ENCODE measurements around the gene PLCE1.
"Not testable (repeated sequence)": the region's sequence is repeated elsewhere in the genome, so short reads cannot be mapped to it uniquely, and the experiment has no call there.

Gene PLCE1

GRCh38 chr10:93963434-93963833 lies 30.3 kb upstream of the PLCE1 start:
- no peak overlapping the region for H3K9ac ChIP-seq (ENCODE audit: low read length in 5 of 5)
- no peaks in the 10 kb centered on the region for H3K36me3 ChIP-seq (ENCODE audit: control insufficient read depth in 5 of 5, insufficient read depth in 5 of 5, low read length in 5 of 5)
- H3K4me1 ChIP-seq (ENCODE audit: control insufficient read depth in 5 of 5, insufficient read depth in 5 of 5, low read length in 5 of 5): no peaks in the 10 kb centered on the region
- no peak overlapping the region for H3K4me3 ChIP-seq (ENCODE audit: low read depth in 1 of 5, low read length in 5 of 5)
- no peak overlapping the region for H3K27ac ChIP-seq (ENCODE audit: low read depth, low read length)
- H3K27me3 ChIP-seq (ENCODE audit: control insufficient read depth in 5 of 5, insufficient read depth in 4 of 5, low read length in 5 of 5): no peaks in the 10 kb centered on the region
- H3K9me3 ChIP-seq (ENCODE audit: control insufficient read depth in 5 of 5, low read length in 5 of 5): no peaks in the 10 kb centered on the region

GRCh38 chr10:93965911-93966310 lies 27.8 kb upstream of the PLCE1 start:
- H3K4me1 ChIP-seq (ENCODE audit: control insufficient read depth in 5 of 5, insufficient read depth in 5 of 5, low read length in 5 of 5): no peaks in the 10 kb centered on the region
- no peak overlapping the region for H3K9ac ChIP-seq (ENCODE audit: low read length in 5 of 5)
- H3K27ac ChIP-seq (ENCODE audit: low read depth, low read length): no peak overlapping the region
- H3K27me3 ChIP-seq (ENCODE audit: control insufficient read depth in 5 of 5, insufficient read depth in 4 of 5, low read length in 5 of 5): no peaks in the 10 kb centered on the region
- no peaks in the 10 kb centered on the region for H3K36me3 ChIP-seq (ENCODE audit: control insufficient read depth in 5 of 5, insufficient read depth in 5 of 5, low read length in 5 of 5)
- no peaks in the 10 kb centered on the region for H3K9me3 ChIP-seq (ENCODE audit: control insufficient read depth in 5 of 5, low read length in 5 of 5)
- no peak overlapping the region for H3K4me3 ChIP-seq (ENCODE audit: low read depth in 1 of 5, low read length in 5 of 5)

GRCh38 chr10:93967756-93968155 lies 26.0 kb upstream of the PLCE1 start:
- Histone ChIP-seq H3K9me3 (ENCODE audit: control insufficient read depth in 5 of 5, low read length in 5 of 5) (no peaks in the 10 kb centered on the region), H3K4me1 (ENCODE audit: control insufficient read depth in 5 of 5, insufficient read depth in 5 of 5, low read length in 5 of 5) (no peaks in the 10 kb centered on the region), H3K4me3 (ENCODE audit: low read depth in 1 of 5, low read length in 5 of 5) (no peak overlapping the region), H3K27me3 (ENCODE audit: control insufficient read depth in 5 of 5, insufficient read depth in 4 of 5, low read length in 5 of 5) (no peaks in the 10 kb centered on the region), H3K9ac (ENCODE audit: low read length in 5 of 5) (no peak overlapping the region), H3K27ac (ENCODE audit: low read depth, low read length) (no peak overlapping the region), H3K36me3 (ENCODE audit: control insufficient read depth in 5 of 5, insufficient read depth in 5 of 5, low read length in 5 of 5) (no peaks in the 10 kb centered on the region)

GRCh38 chr10:93968540-93968945 lies 25.2 kb upstream of the PLCE1 start:
- no peak overlapping the region for H3K4me3 ChIP-seq (ENCODE audit: low read depth in 1 of 5, low read length in 5 of 5)
- H3K9me3 ChIP-seq (ENCODE audit: control insufficient read depth in 5 of 5, low read length in 5 of 5): no peaks in the 10 kb centered on the region
- H3K27me3 ChIP-seq (ENCODE audit: control insufficient read depth in 5 of 5, insufficient read depth in 4 of 5, low read length in 5 of 5): no peaks in the 10 kb centered on the region
- H3K4me1 ChIP-seq (ENCODE audit: control insufficient read depth in 5 of 5, insufficient read depth in 5 of 5, low read length in 5 of 5): no peaks in the 10 kb centered on the region
- no peak overlapping the region for H3K27ac ChIP-seq (ENCODE audit: low read depth, low read length)
- no peaks in the 10 kb centered on the region for H3K36me3 ChIP-seq (ENCODE audit: control insufficient read depth in 5 of 5, insufficient read depth in 5 of 5, low read length in 5 of 5)
- H3K9ac ChIP-seq (ENCODE audit: low read length in 5 of 5): no peak overlapping the region

- not testable (repeated sequence) for H3K36me3 ChIP-seq (ENCODE audit: control insufficient read depth in 5 of 5, insufficient read depth in 5 of 5, low read length in 5 of 5); H3K27ac ChIP-seq (ENCODE audit: low read depth, low read length); H3K9ac ChIP-seq (ENCODE audit: low read length in 5 of 5); H3K9me3 ChIP-seq (ENCODE audit: control insufficient read depth in 5 of 5, low read length in 5 of 5); H3K4me1 ChIP-seq (ENCODE audit: control insufficient read depth in 5 of 5, insufficient read depth in 5 of 5, low read length in 5 of 5); H3K4me3 ChIP-seq (ENCODE audit: low read depth in 1 of 5, low read length in 5 of 5); H3K27me3 ChIP-seq (ENCODE audit: control insufficient read depth in 5 of 5, insufficient read depth in 4 of 5, low read length in 5 of 5)
Measured at GRCh38 chr10:93970433-93971010, 23.2 kb upstream of the PLCE1 start.

GRCh38 chr10:93973748-93974445 lies 19.8 kb upstream of the PLCE1 start:
- H3K27me3 ChIP-seq (ENCODE audit: control insufficient read depth in 5 of 5, insufficient read depth in 4 of 5, low read length in 5 of 5): no peaks in the 10 kb centered on the region
- H3K9me3 ChIP-seq (ENCODE audit: control insufficient read depth in 5 of 5, low read length in 5 of 5): no peaks in the 10 kb centered on the region
- H3K4me1 ChIP-seq (ENCODE audit: control insufficient read depth in 5 of 5, insufficient read depth in 5 of 5, low read length in 5 of 5): no peaks in the 10 kb centered on the region
- H3K4me3 ChIP-seq (ENCODE audit: low read depth in 1 of 5, low read length in 5 of 5): no peak overlapping the region
- H3K27ac ChIP-seq (ENCODE audit: low read depth, low read length): no peak overlapping the region
- no peaks in the 10 kb centered on the region for H3K36me3 ChIP-seq (ENCODE audit: control insufficient read depth in 5 of 5, insufficient read depth in 5 of 5, low read length in 5 of 5)
- H3K9ac ChIP-seq (ENCODE audit: low read length in 5 of 5): no peak overlapping the region

- no peaks in the 10 kb centered on the region for H3K4me1 ChIP-seq (ENCODE audit: control insufficient read depth in 5 of 5, insufficient read depth in 5 of 5, low read length in 5 of 5)
- no peak overlapping the region for H3K27ac ChIP-seq (ENCODE audit: low read depth, low read length)
- H3K36me3 ChIP-seq (ENCODE audit: control insufficient read depth in 5 of 5, insufficient read depth in 5 of 5, low read length in 5 of 5): no peaks in the 10 kb centered on the region
- H3K4me3 ChIP-seq (ENCODE audit: low read depth in 1 of 5, low read length in 5 of 5): no peak overlapping the region
- H3K27me3 ChIP-seq (ENCODE audit: control insufficient read depth in 5 of 5, insufficient read depth in 4 of 5, low read length in 5 of 5): no peaks in the 10 kb centered on the region
- no peak overlapping the region for H3K9ac ChIP-seq (ENCODE audit: low read length in 5 of 5)
- H3K9me3 ChIP-seq (ENCODE audit: control insufficient read depth in 5 of 5, low read length in 5 of 5): no peaks in the 10 kb centered on the region
Measured at GRCh38 chr10:93977442-93977841, 16.3 kb upstream of the PLCE1 start.

- Histone ChIP-seq H3K36me3 (ENCODE audit: control insufficient read depth in 5 of 5, insufficient read depth in 5 of 5, low read length in 5 of 5) (no peaks in the 10 kb centered on the region), H3K4me3 (ENCODE audit: low read depth in 1 of 5, low read length in 5 of 5) (no peak overlapping the region), H3K9ac (ENCODE audit: low read length in 5 of 5) (no peak overlapping the region), H3K27me3 (ENCODE audit: control insufficient read depth in 5 of 5, insufficient read depth in 4 of 5, low read length in 5 of 5) (no peaks in the 10 kb centered on the region), H3K4me1 (ENCODE audit: control insufficient read depth in 5 of 5, insufficient read depth in 5 of 5, low read length in 5 of 5) (peaks cover 0 to 3% (median 0%) of the 10 kb centered on the region in 5 donors), H3K9me3 (ENCODE audit: control insufficient read depth in 5 of 5, low read length in 5 of 5) (no peaks in the 10 kb centered on the region), H3K27ac (ENCODE audit: low read depth, low read length) (no peak overlapping the region)
Measured at GRCh38 chr10:93980486-93980885, 13.2 kb upstream of the PLCE1 start.

GRCh38 chr10:93991114-93991513 lies 2.6 kb upstream of the PLCE1 start:
- Histone ChIP-seq H3K4me1 (ENCODE audit: control insufficient read depth in 5 of 5, insufficient read depth in 5 of 5, low read length in 5 of 5) (peaks cover 0 to 36% (median 27%) of the 10 kb centered on the region in 5 donors), H3K4me3 (ENCODE audit: low read depth in 1 of 5, low read length in 5 of 5) (no peak overlapping the region), H3K9ac (ENCODE audit: low read length in 5 of 5) (no peak overlapping the region), H3K9me3 (ENCODE audit: control insufficient read depth in 5 of 5, low read length in 5 of 5) (no peaks in the 10 kb centered on the region), H3K36me3 (ENCODE audit: control insufficient read depth in 5 of 5, insufficient read depth in 5 of 5, low read length in 5 of 5) (no peaks in the 10 kb centered on the region), H3K27ac (ENCODE audit: low read depth, low read length) (no peak overlapping the region), H3K27me3 (ENCODE audit: control insufficient read depth in 5 of 5, insufficient read depth in 4 of 5, low read length in 5 of 5) (peaks cover 0 to 5% (median 2%) of the 10 kb centered on the region in 5 donors)

- peak overlapping the region in 2 of 5 donors; percentile 15 to 42 for H3K4me3 ChIP-seq (ENCODE audit: low read depth in 1 of 5, low read length in 5 of 5)
- H3K27ac ChIP-seq (ENCODE audit: low read depth, low read length): no peak overlapping the region
- H3K9ac ChIP-seq (ENCODE audit: low read length in 5 of 5): no peak overlapping the region
- H3K27me3 ChIP-seq (ENCODE audit: control insufficient read depth in 5 of 5, insufficient read depth in 4 of 5, low read length in 5 of 5): peaks cover 0 to 5% (median 2%) of the 10 kb centered on the region in 5 donors
- H3K9me3 ChIP-seq (ENCODE audit: control insufficient read depth in 5 of 5, low read length in 5 of 5): no peaks in the 10 kb centered on the region
- no peaks in the 10 kb centered on the region for H3K36me3 ChIP-seq (ENCODE audit: control insufficient read depth in 5 of 5, insufficient read depth in 5 of 5, low read length in 5 of 5)
- H3K4me1 ChIP-seq (ENCODE audit: control insufficient read depth in 5 of 5, insufficient read depth in 5 of 5, low read length in 5 of 5): peaks cover 0 to 36% (median 27%) of the 10 kb centered on the region in 5 donors
Measured at GRCh38 chr10:93991596-93992284, 2.0 kb upstream of the PLCE1 start.

Measured in subcutaneous abdominal adipose tissue (tissue), 5 donors.